Measurements from ENCODE around the gene ANKRD55. TPM values are rescaled to one million over a fixed set of nuclear protein-coding genes. Genes with fewer than 3 reads are reported as not detected.

ANKRD55 gene
- total RNA-seq (1 to 10 TPM in 1 of 2 donors, under 1 TPM in 1; 0.37 to 1.0 TPM), polyA plus RNA-seq (1 to 10 TPM; 1.7 to 1.9 TPM)

- 65% methylated on average over 8 of the region's 8 CpGs for WGBS
- no peaks in the 10 kb centered on the region for H3K4me1 ChIP-seq (ENCODE audit: control insufficient read depth in 4 of 4, insufficient read depth in 4 of 4, low read length in 3 of 4)
- DNase-seq (ENCODE audit: low spot score): no peak
- TF ChIP-seq HNF4G (IDR thresholded peaks at IDR 0.05) (no peak), GABPA (IDR thresholded peaks at IDR 0.05 in 1 of 2, conservative IDR thresholded peaks at IDR 0.05 in 1 of 2) (no peak), NR2F2 (IDR thresholded peaks at IDR 0.05) (no peak), EGR1 (IDR thresholded peaks at IDR 0.05; ENCODE audit: low read depth in 2 of 2) (no peak), YY1 (IDR thresholded peaks at IDR 0.05) (no peak), HNF4A (conservative IDR thresholded peaks at IDR 0.05) (no peak), TAF1 (conservative IDR thresholded peaks at IDR 0.05) (no peak), SP1 (IDR thresholded peaks at IDR 0.05) (no peak), RXRA (IDR thresholded peaks at IDR 0.05) (no peak), FOXA1 (IDR thresholded peaks at IDR 0.05) (no peak)
- TF ChIP-seq, protein P1, sequence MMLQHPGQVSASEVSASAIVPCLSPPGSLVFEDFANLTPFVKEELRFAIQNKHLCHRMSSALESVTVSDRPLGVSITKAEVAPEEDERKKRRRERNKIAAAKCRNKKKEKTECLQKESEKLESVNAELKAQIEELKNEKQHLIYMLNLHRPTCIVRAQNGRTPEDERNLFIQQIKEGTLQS (IDR thresholded peaks at IDR 0.05): no peak
- TF ChIP-seq, protein P2, sequence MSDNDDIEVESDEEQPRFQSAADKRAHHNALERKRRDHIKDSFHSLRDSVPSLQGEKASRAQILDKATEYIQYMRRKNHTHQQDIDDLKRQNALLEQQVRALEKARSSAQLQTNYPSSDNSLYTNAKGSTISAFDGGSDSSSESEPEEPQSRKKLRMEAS (IDR thresholded peaks at IDR 0.05): no peak
- TF ChIP-seq, protein P3, sequence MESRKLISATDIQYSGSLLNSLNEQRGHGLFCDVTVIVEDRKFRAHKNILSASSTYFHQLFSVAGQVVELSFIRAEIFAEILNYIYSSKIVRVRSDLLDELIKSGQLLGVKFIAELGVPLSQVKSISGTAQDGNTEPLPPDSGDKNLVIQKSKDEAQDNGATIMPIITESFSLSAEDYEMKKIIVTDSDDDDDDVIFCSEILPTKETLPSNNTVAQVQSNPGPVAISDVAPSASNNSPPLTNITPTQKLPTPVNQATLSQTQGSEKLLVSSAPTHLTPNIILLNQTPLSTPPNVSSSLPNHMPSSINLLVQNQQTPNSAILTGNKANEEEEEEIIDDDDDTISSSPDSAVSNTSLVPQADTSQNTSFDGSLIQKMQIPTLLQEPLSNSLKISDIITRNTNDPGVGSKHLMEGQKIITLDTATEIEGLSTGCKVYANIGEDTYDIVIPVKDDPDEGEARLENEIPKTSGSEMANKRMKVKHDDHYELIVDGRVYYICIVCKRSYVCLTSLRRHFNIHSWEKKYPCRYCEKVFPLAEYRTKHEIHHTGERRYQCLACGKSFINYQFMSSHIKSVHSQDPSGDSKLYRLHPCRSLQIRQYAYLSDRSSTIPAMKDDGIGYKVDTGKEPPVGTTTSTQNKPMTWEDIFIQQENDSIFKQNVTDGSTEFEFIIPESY (IDR thresholded peaks at IDR 0.05): no peak
- TF ChIP-seq, protein P4, sequence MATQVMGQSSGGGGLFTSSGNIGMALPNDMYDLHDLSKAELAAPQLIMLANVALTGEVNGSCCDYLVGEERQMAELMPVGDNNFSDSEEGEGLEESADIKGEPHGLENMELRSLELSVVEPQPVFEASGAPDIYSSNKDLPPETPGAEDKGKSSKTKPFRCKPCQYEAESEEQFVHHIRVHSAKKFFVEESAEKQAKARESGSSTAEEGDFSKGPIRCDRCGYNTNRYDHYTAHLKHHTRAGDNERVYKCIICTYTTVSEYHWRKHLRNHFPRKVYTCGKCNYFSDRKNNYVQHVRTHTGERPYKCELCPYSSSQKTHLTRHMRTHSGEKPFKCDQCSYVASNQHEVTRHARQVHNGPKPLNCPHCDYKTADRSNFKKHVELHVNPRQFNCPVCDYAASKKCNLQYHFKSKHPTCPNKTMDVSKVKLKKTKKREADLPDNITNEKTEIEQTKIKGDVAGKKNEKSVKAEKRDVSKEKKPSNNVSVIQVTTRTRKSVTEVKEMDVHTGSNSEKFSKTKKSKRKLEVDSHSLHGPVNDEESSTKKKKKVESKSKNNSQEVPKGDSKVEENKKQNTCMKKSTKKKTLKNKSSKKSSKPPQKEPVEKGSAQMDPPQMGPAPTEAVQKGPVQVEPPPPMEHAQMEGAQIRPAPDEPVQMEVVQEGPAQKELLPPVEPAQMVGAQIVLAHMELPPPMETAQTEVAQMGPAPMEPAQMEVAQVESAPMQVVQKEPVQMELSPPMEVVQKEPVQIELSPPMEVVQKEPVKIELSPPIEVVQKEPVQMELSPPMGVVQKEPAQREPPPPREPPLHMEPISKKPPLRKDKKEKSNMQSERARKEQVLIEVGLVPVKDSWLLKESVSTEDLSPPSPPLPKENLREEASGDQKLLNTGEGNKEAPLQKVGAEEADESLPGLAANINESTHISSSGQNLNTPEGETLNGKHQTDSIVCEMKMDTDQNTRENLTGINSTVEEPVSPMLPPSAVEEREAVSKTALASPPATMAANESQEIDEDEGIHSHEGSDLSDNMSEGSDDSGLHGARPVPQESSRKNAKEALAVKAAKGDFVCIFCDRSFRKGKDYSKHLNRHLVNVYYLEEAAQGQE (IDR thresholded peaks at IDR 0.05): no peak
- H3K9ac ChIP-seq (ENCODE audit: low read depth in 1 of 2, low read length in 2 of 2): no peak within 1 kb of the TSS
- no peaks in the 10 kb centered on the region for H3K36me3 ChIP-seq (ENCODE audit: control insufficient read depth in 4 of 4, insufficient read depth in 3 of 4, low read depth in 1 of 4, low read length in 3 of 4)
- H3K27ac ChIP-seq (ENCODE audit: low read depth in 1 of 2, low read length in 2 of 2): no peak within 1 kb of the TSS
- no peaks in the 10 kb centered on the region for H3K27me3 ChIP-seq (ENCODE audit: control insufficient read depth in 4 of 4, insufficient read depth in 4 of 4, low read length in 3 of 4)
- H3K4me3 ChIP-seq (ENCODE audit: low read depth in 1 of 3, low read length in 3 of 3): no peak within 1 kb of the TSS
- no peaks in the 10 kb centered on the region for H3K9me3 ChIP-seq (ENCODE audit: control insufficient read depth in 4 of 4, low read length in 3 of 4)
These were observed at the start of gene ANKRD55 for GRCh38 chr5:56233230-56233629. ANKRD55 (minus strand) TSS chr5:56233330; CDS start chr5:56232913, 417 bp downstream.

GRCh38 chr5:56282216-56282615, 49.1 kb upstream of the ANKRD55 start:
- peaks cover 0 to 7% (median 4%) of the 10 kb centered on the region in 4 donors for H3K4me1 ChIP-seq (ENCODE audit: control insufficient read depth in 4 of 4, insufficient read depth in 4 of 4, low read length in 3 of 4)
- H3K9me3 ChIP-seq (ENCODE audit: control insufficient read depth in 4 of 4, low read length in 3 of 4): no peaks in the 10 kb centered on the region
- H3K27ac ChIP-seq (ENCODE audit: low read depth in 1 of 2, low read length in 2 of 2): no peak overlapping the region
- H3K9ac ChIP-seq (ENCODE audit: low read depth in 1 of 2, low read length in 2 of 2): no peak overlapping the region
- no peak for DNase-seq (ENCODE audit: low spot score)
- no peaks in the 10 kb centered on the region for H3K36me3 ChIP-seq (ENCODE audit: control insufficient read depth in 4 of 4, insufficient read depth in 3 of 4, low read depth in 1 of 4, low read length in 3 of 4)
- no peaks in the 10 kb centered on the region for H3K27me3 ChIP-seq (ENCODE audit: control insufficient read depth in 4 of 4, insufficient read depth in 4 of 4, low read length in 3 of 4)
- WGBS: 94% methylated on average over 1 of the region's 1 CpG
- no peak overlapping the region for H3K4me3 ChIP-seq (ENCODE audit: low read depth in 1 of 3, low read length in 3 of 3)
- TF ChIP-seq SP1 (IDR thresholded peaks at IDR 0.05) (no peak), HNF4A (conservative IDR thresholded peaks at IDR 0.05) (no peak), YY1 (IDR thresholded peaks at IDR 0.05) (no peak), JUND (IDR thresholded peaks at IDR 0.05) (no peak), RXRA (IDR thresholded peaks at IDR 0.05) (no peak), TAF1 (conservative IDR thresholded peaks at IDR 0.05) (no peak), EGR1 (IDR thresholded peaks at IDR 0.05; ENCODE audit: low read depth in 2 of 2) (no peak), NR2F2 (IDR thresholded peaks at IDR 0.05) (no peak), CTCF (IDR thresholded peaks at IDR 0.05; ENCODE audit: low read depth, low read length, missing input control) (no peak), FOXA1 (IDR thresholded peaks at IDR 0.05) (no peak)
- TF ChIP-seq, protein P3 (IDR thresholded peaks at IDR 0.05): no peak
- TF ChIP-seq, protein P4 (IDR thresholded peaks at IDR 0.05): no peak
- TF ChIP-seq, protein P1 (IDR thresholded peaks at IDR 0.05): no peak
- TF ChIP-seq, protein P2 (IDR thresholded peaks at IDR 0.05): no peak
